Endothelial cell (in vitro differentiated cells): ENCODE measurements around the gene EGFLAM. TPM values are rescaled to one million over a fixed set of nuclear protein-coding genes. Genes with fewer than 3 reads are reported as not detected.

Source experiments
- DNase-seq: peaks from one replicate; pipeline ENCODE4 v3.0.0; 2021; ENCODE audit warnings: low spot score
- H3K27ac Mint-ChIP-seq: one replicate; pipeline ENCODE4 v1.8.0; 2021; ENCODE audit warnings: mixed read lengths, inconsistent platforms; ENCODE audit not compliant: unreplicated experiment
- H3K27me3 Mint-ChIP-seq: one replicate; pipeline ENCODE4 v1.8.0; 2021; ENCODE audit warnings: mild to moderate bottlenecking, moderate library complexity, mixed read lengths, inconsistent platforms; ENCODE audit not compliant: unreplicated experiment
- H3K36me3 Mint-ChIP-seq: one replicate; pipeline ENCODE4 v1.8.0; 2021; ENCODE audit warnings: mild to moderate bottlenecking, low read depth, mixed read lengths, inconsistent platforms; ENCODE audit not compliant: unreplicated experiment
- H3K4me1 Mint-ChIP-seq: one replicate; pipeline ENCODE4 v1.8.0; 2021; ENCODE audit warnings: mild to moderate bottlenecking, mixed read lengths, inconsistent platforms; ENCODE audit not compliant: unreplicated experiment
- H3K4me3 Mint-ChIP-seq: one replicate; pipeline ENCODE4 v1.8.0; 2021; ENCODE audit warnings: mild to moderate bottlenecking, mixed read lengths, inconsistent platforms; ENCODE audit not compliant: unreplicated experiment
- H3K9me3 Mint-ChIP-seq: one replicate; pipeline ENCODE4 v1.8.0; 2021; ENCODE audit warnings: mixed read lengths, inconsistent platforms; ENCODE audit not compliant: unreplicated experiment
- CTCF ChIP-seq: fragments of 200-600 bp; sonication (generic); IDR thresholded peaks from one replicate; pipeline ENCODE4 v1.5.0; 2021; ENCODE audit warnings: antibody characterized with exemption; ENCODE audit not compliant: unreplicated experiment
- total RNA-seq: library from RNA; stranded (reverse); fragmentation: NEBNext Ultra II Directional; extraction: Animal tissue kit (Norgen Biotek cat#: 25700); gene quantifications from one replicate; pipeline ENCODE4 v1.2.1, GENCODE V29; 2021; ENCODE audit not compliant: unreplicated experiment

EGFLAM gene
- total RNA-seq, 1 donor from 2014 or later = 29.6 TPM

DNA sequence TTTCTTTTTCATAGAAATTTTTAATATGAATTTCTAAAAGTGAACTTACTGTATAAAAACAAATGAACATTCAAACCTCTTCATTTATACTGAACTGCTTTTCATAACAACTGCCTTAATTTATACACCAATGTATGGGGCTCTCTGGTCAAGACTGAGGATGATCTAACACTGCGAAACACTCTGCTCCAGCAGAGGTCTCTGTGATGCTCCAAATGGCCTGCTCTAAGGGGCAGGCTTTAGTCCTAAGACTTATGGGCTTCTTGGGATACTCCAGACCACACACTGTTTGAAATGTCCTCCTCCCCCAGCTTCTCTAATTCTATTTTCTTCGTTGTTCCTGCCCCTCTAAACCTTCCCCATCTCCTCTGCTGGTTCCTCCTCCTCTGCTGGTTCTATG, 239.6 kb downstream of the EGFLAM start:
- no peak for TF ChIP-seq CTCF
- Mint-ChIP-seq H3K4me3 (no peak overlapping the region), H3K36me3 (peaks cover 16% of the 10 kb centered on the region), H3K9me3 (no peaks in the 10 kb centered on the region), H3K27me3 (peaks cover 3% of the 10 kb centered on the region), H3K4me1 (no peaks in the 10 kb centered on the region), H3K27ac (no peak overlapping the region)
- DNase-seq = no peak

DNA sequence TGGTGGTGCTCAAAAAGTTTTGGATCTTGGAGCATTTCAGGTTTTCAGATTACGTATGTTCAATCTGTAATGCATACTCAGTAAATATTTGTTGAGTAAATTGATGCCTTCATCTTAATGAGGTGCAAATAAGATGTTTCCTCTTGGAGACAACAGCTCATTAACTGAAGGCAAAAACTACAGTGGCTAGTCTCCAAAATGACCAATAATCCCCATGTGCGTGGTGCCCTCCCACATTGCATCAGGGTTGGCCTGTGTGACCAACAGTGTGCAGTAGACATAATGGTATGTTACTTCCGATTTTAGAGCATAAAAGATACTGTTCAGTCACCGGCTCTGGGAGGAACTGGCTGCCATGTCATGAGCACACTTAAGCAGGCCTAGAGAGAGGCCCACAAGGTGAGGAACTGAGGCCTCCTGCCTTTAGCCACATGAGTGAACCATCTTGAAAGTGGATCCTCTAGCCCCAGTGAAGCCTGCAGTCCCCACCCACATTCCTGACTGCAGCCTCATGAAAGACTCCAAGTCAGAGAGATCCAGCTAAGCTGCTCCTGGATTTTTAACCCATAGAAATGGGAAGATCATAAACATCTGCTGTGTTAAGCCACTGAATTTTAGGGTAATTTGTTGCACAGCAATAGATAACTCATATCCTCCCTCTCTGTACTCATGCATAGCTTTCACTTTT, 242.4 kb downstream of the EGFLAM start:
- H3K27ac Mint-ChIP-seq = no peak overlapping the region
- no peak overlapping the region for H3K4me3 Mint-ChIP-seq
- no peaks in the 10 kb centered on the region for H3K9me3 Mint-ChIP-seq

GRCh38 chr5:38506302-38506701, 247.9 kb downstream of the EGFLAM start:
- Mint-ChIP-seq H3K4me3 (no peak overlapping the region), H3K36me3 (peaks cover 13% of the 10 kb centered on the region), H3K9me3 (no peaks in the 10 kb centered on the region), H3K27me3 (no peaks in the 10 kb centered on the region), H3K4me1 (no peaks in the 10 kb centered on the region), H3K27ac (no peak overlapping the region)
- no peak for TF ChIP-seq CTCF
- no peak for DNase-seq

More for the DNA sequence above, 242.4 kb downstream of the EGFLAM start:
- no peak for TF ChIP-seq CTCF
- no peaks in the 10 kb centered on the region for H3K27me3 Mint-ChIP-seq
- peaks cover 4% of the 10 kb centered on the region for H3K36me3 Mint-ChIP-seq
- no peaks in the 10 kb centered on the region for H3K4me1 Mint-ChIP-seq
- no peak for DNase-seq

GRCh38 chr5:38509185-38509584, 250.8 kb downstream of the EGFLAM start:
- Mint-ChIP-seq H3K4me3 (no peak overlapping the region), H3K4me1 (no peaks in the 10 kb centered on the region), H3K27me3 (peaks cover 2% of the 10 kb centered on the region), H3K36me3 (peaks cover 14% of the 10 kb centered on the region), H3K27ac (no peak overlapping the region), H3K9me3 (no peaks in the 10 kb centered on the region)
- TF ChIP-seq CTCF = no peak
- DNase-seq = no peak
